AG04449 (cell line): ENCODE data around the gene POLR1A.

Experiments used
- CTCF ChIA-PET: fragments of 350-600 bp; formaldehyde crosslinking; extraction: SDS; loops from one replicate; lab custom pipeline; 2021; ENCODE audit warnings: antibody characterized with exemption; lab: Yijun Ruan, JAX
- POLR2A ChIA-PET: fragments of 400-600, 350-600 bp; formaldehyde crosslinking; extraction: SDS; loops from one replicate; lab custom pipeline; 2020; ENCODE audit warnings: antibody characterized with exemption, inconsistent platforms; lab: Yijun Ruan, JAX
- DNase-seq: peaks from one replicate; pipeline ENCODE4 v3.0.0-alpha.2; 2010; ENCODE audit warnings: low read depth, low spot score
- H3K4me3 ChIP-seq: 2 replicates; pipeline ENCODE4 v1.5.1; 2011; ENCODE audit warnings: low read depth, mild to moderate bottlenecking, control low read depth, low read length
- TF ChIP-seq, protein P1 (sequence below): IDR thresholded peaks from one replicate; pipeline ENCODE4 v1.5.1; 2011; ENCODE audit warnings: mild to moderate bottlenecking, moderate library complexity, low read length, control low read depth, inconsistent platforms; ENCODE audit not compliant: insufficient read depth; ENCODE audit errors: missing control alignments

The POLR1A gene

DNA sequence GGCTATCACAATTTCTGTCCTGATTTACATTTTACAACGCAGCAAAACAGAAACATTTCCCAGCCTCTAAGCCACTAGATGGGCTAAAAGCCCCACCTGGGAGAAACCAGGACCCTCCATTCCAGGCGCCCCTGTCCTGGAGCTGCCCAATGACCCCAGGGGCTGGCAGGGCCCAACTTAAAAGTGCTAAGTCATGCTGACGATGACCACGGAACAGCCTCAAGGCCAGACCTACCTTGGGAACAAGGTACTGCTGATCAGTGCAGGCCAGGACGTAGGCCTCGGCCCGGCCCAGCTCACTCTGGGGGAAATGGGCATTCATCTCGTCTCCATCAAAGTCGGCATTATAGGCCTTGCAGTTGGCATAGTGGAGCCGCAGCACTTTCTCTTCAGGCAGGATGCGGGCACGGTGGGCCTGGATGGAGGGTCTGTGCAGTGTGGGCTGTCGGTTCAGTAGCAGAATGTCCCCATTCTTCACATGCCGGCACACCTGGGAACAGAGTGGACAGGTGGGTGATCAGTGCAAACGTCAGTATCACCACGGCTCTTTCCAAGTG lies 35.8 kb downstream of the POLR1A start:
- DNase-seq: no peak
- no peak overlapping the region for H3K4me3 ChIP-seq
- POLR2A ChIA-PET: no interaction called here
- CTCF ChIA-PET: interaction anchor here (0.8 to 7.0 kb wide), 4 partner anchors 11 to 255 kb away, joined by 4 to 74 read pairs (median 12); no protein-coding TSS in a partner anchor
- TF ChIP-seq, protein P1, sequence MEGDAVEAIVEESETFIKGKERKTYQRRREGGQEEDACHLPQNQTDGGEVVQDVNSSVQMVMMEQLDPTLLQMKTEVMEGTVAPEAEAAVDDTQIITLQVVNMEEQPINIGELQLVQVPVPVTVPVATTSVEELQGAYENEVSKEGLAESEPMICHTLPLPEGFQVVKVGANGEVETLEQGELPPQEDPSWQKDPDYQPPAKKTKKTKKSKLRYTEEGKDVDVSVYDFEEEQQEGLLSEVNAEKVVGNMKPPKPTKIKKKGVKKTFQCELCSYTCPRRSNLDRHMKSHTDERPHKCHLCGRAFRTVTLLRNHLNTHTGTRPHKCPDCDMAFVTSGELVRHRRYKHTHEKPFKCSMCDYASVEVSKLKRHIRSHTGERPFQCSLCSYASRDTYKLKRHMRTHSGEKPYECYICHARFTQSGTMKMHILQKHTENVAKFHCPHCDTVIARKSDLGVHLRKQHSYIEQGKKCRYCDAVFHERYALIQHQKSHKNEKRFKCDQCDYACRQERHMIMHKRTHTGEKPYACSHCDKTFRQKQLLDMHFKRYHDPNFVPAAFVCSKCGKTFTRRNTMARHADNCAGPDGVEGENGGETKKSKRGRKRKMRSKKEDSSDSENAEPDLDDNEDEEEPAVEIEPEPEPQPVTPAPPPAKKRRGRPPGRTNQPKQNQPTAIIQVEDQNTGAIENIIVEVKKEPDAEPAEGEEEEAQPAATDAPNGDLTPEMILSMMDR: no peak

DNA sequence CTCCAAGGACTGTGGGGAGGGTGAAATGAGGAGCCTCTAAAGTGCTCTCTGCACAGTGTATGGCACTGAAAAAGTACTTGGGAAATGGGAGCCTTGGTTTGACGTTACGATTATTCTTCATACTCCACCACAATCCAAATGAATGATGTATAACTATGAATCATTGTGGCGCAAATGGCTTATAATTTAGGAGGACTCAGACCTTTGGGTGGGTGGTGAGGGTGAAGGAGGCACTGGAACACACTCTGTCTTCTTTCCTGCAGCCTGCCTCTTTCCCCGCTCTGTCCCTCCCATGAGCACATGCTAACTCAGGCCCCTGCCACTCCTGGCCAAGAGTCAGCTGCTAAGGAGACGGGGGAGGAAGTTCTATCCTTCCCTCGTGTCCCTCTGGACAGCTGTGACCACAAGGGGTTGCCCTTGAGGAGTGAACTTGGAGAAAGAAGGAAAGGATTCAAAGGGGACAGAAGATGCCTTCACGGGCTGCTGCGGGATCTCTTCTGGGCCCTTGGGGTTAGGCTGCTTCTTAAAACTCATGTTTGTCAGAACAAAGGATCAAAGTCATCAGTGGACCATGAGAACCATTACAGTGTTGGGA lies 36.5 kb downstream of the POLR1A start:
- no peak for DNase-seq
- CTCF ChIA-PET: interaction anchor here (0.7 to 7.0 kb wide), 5 partner anchors 10 to 254 kb away, joined by 3 to 74 read pairs (median 4); no protein-coding TSS in a partner anchor

DNA sequence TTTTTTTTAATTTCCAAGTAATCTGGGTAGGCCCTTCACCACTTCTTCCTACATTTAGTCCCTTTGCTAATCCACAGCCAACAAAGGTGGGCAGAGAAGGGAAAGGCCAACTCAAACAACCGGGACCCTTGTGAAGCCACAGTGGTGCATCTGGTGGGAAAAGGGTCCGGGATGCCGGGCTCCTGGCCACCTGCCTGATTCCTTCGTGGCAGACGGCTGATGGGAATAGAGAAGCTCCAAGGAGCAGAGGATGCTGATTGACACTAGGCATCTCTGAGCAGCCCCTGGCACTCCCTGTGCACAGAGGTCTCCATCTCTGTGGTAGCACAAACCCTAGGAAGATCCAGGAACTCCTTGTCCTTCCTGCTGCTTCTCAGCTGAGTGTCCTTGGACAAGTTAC lies 37.0 kb downstream of the POLR1A start:
- no peak overlapping the region for H3K4me3 ChIP-seq
- POLR2A ChIA-PET: no interaction called here
- CTCF ChIA-PET: interaction anchor here (0.7 to 7.0 kb wide), 5 partner anchors 11 to 253 kb away, joined by 3 to 74 read pairs (median 17); partner anchors contain the start of gene ST3GAL5
- no peak for DNase-seq
- TF ChIP-seq, protein P1: no peak

More for the DNA sequence above, 36.5 kb downstream of the POLR1A start:
- no peak overlapping the region for H3K4me3 ChIP-seq
- POLR2A ChIA-PET: no interaction called here
- TF ChIP-seq, protein P1: no peak

DNA sequence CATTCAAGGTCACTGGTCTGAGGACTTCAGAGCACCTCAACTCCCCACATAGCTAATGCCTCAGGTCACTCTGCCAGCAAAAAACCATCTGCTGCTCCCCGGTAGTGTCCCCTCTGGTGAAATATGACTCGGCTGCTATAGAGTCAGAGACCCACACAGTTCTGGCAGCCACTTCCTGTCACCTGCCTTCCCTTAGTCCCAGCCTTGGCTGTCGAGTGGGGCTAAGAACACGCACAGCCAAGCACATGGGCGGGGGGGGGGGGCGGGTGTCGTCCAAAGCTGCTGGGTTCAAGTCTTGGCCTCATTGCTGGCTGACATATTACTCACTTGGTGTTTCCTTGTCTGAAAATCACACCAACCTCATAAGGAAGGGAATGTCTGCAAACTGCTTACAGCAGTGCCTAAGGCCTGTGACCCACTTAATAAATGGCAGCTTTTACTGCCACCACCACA lies 37.5 kb downstream of the POLR1A start:
- H3K4me3 ChIP-seq: no peak overlapping the region
- CTCF ChIA-PET: interaction anchor here (0.7 to 7.0 kb wide), 6 partner anchors 11 to 253 kb away, joined by 3 to 74 read pairs (median 10); partner anchors contain the start of gene ST3GAL5
- POLR2A ChIA-PET: no interaction called here
- DNase-seq: no peak
- TF ChIP-seq, protein P1: no peak

DNA sequence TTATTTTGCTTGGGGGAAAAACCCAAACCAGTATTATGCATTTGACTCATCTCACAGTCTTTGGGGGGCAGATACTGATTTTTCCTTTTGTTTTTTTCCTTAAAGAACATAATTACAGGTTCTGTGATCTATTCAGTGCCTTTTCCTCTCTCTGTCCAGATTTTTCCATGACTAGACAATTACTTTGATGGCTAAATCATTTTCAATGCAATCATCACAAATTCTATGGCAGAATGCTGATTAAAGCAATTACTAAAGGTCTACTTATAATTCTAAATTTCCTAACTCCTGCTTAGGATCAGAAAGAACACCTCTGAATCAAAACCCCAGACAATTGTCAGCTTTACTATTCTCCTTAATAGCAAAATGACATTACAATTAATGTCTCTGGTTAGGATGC lies 38.8 kb downstream of the POLR1A start:
- POLR2A ChIA-PET: no interaction called here
- no peak overlapping the region for H3K4me3 ChIP-seq
- CTCF ChIA-PET: interaction anchor here (2.1 to 7.0 kb wide), 4 partner anchors 12 to 239 kb away, joined by 15 to 74 read pairs (median 24); partner anchors contain the start of gene ST3GAL5
- no peak for DNase-seq
- TF ChIP-seq, protein P1: no peak

DNA sequence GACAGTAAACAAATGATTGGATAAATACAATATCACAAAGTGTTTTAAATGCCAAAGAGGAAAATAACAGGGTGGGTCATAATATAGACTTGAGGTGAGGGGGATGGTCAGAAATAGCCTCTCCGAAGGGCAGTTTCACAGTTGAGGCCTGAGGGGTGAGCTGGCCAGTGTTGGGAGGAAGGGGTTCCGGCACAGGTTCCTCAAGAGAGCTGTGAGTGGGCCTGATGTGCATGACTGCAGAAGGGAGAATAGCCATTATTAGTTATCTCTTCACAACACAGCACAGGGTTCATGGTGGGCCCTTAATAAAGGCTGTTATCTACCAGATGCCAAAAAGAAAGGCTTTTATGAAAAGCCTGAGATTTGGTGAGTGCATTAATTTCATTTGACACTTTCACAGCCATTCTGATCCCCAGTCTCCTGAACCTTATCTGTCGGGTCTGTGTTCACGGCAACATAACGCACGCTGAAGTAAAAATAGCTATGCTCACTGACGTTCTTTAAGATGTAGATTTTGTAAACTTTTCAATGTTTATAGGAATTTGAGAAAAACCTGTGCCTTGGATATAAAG lies 39.6 kb downstream of the POLR1A start:
- ChIA-PET POLR2A (no interaction called here), CTCF (interaction anchor here (2.1 to 7.0 kb wide), 3 partner anchors 13 to 239 kb away, joined by 15 to 74 read pairs (median 17); partner anchors contain the start of gene ST3GAL5)
- no peak for DNase-seq
- H3K4me3 ChIP-seq: no peak overlapping the region
- TF ChIP-seq, protein P1: no peak
